Astrocyte of the hippocampus (primary cell): ENCODE measurements around the gene LMF2.
A peak's percentile ranks its signal among the peaks of the same experiment; 100 is the strongest.

ENCODE experiments used
- DNase-seq: peaks from one replicate; pipeline ENCODE4 v3.0.0; 2011; ENCODE audit warnings: low read depth, low spot score

LMF2 gene

GRCh38 chr22:50533856-50534711 is 26.6 kb upstream of the LMF2 start:
- peak; percentile 34 for DNase-seq

GRCh38 chr22:50532824-50533796 is 25.6 kb upstream of the LMF2 start:
- DNase-seq, result no peak

GRCh38 chr22:50531962-50532674 is 24.6 kb upstream of the LMF2 start:
- peak; percentile 68 for DNase-seq

- DNase-seq, result peak; percentile 21
These were observed 24.1 kb upstream of the LMF2 start for GRCh38 chr22:50531546-50531961.

- peak; percentile 71 for DNase-seq
These were observed 23.5 kb upstream of the LMF2 start for GRCh38 chr22:50530877-50531545.

- DNase-seq, result no peak
These were observed 23.0 kb upstream of the LMF2 start for GRCh38 chr22:50530580-50530876.

GRCh38 chr22:50529897-50530579 is 22.5 kb upstream of the LMF2 start, which contains the start of gene TYMP:
TYMP (minus strand) TSS chr22:50530012; CDS start chr22:50529709, 303 bp downstream.
- peak; percentile 58 for DNase-seq

GRCh38 chr22:50529416-50529896 is 22.0 kb upstream of the LMF2 start:
- DNase-seq, result no peak

- DNase-seq, result no peak
These were observed 21.3 kb upstream of the LMF2 start for GRCh38 chr22:50528682-50529415.

GRCh38 chr22:50527921-50528681 is 20.6 kb upstream of the LMF2 start:
- DNase-seq, result no peak

- DNase-seq, result no peak
These were observed 19.6 kb upstream of the LMF2 start for GRCh38 chr22:50526834-50527801.

GRCh38 chr22:50526108-50526833 is 18.8 kb upstream of the LMF2 start:
- DNase-seq, result peak; percentile 87

GRCh38 chr22:50525858-50526107 is 18.3 kb upstream of the LMF2 start:
- no peak for DNase-seq

- DNase-seq, result peak; percentile 99
These were observed 17.8 kb upstream of the LMF2 start, which contains the start of gene SCO2 for GRCh38 chr22:50525104-50525857. SCO2 (minus strand) TSS chr22:50525598; CDS start chr22:50524411, 1,187 bp downstream.

- DNase-seq, result no peak
These were observed 17.2 kb upstream of the LMF2 start for GRCh38 chr22:50524676-50525103.
